ENCODE data around the gene CDK19. TPM values are rescaled to one million over a fixed set of nuclear protein-coding genes. Genes with fewer than 3 reads are reported as not detected.

CDK19 gene
- 5.7 and 18.1 TPM in 2 replicates for total RNA-seq (2014; rRNA removed; shearing (Covaris generic); ENCODE audit: low replicate concordance)

GRCh38 chr6:110815411-110816409, at the start of gene CDK19:
Gene CDK19, minus strand, starts transcription at chr6:110815469. Its CDS starts 333 bp downstream, at chr6:110815136.
- Histone ChIP-seq H3K27ac (ENCODE audit: low read length) (peak within 1 kb of the TSS; percentile 78), H3K79me2 (ENCODE audit: low read length) (peaks cover 7% of the 10 kb centered on the region; the same call in 1 of the 2 replicates), H3K9me3 (ENCODE audit: low read length) (no peaks in the 10 kb centered on the region), H3K9me2 (replicated peaks; ENCODE audit: insufficient read depth, low read length) (no peaks in the 10 kb centered on the region), H3K4me1 (ENCODE audit: low read length) (peaks cover 39% of the 10 kb centered on the region), H3K4me3 (ENCODE audit: low read length) (peak within 1 kb of the TSS; percentile 86), H3K27me3 (ENCODE audit: low read length) (no peaks in the 10 kb centered on the region), H4K20me1 (ENCODE audit: insufficient read depth, low read depth, low read length) (peaks cover 22% of the 10 kb centered on the region; the same call in 1 of the 2 replicates), H3K36me3 (ENCODE audit: insufficient read depth, low read length) (no peaks in the 10 kb centered on the region), H3K9ac (ENCODE audit: low read length) (peak within 1 kb of the TSS; percentile 84), H2AFZ (ENCODE audit: low read length) (peak within 1 kb of the TSS; percentile 93), H3K4me2 (ENCODE audit: low read depth, low read length, poor library complexity, severe bottlenecking) (peak within 1 kb of the TSS; percentile 71)
- peak; percentile 99 for DNase-seq

GRCh38 chr6:110864824-110865223, 49.6 kb upstream of the CDK19 start:
- Histone ChIP-seq H3K9ac (ENCODE audit: low read length) (no peak overlapping the region), H2AFZ (ENCODE audit: low read length) (no peak overlapping the region), H3K9me2 (replicated peaks; ENCODE audit: insufficient read depth, low read length) (no peaks in the 10 kb centered on the region), H4K20me1 (ENCODE audit: insufficient read depth, low read depth, low read length) (no peaks in the 10 kb centered on the region), H3K27ac (ENCODE audit: low read length) (no peak overlapping the region), H3K27me3 (ENCODE audit: low read length) (no peaks in the 10 kb centered on the region), H3K4me1 (ENCODE audit: low read length) (no peaks in the 10 kb centered on the region), H3K4me3 (ENCODE audit: low read length) (no peak overlapping the region), H3K36me3 (ENCODE audit: insufficient read depth, low read length) (no peaks in the 10 kb centered on the region), H3K4me2 (ENCODE audit: low read depth, low read length, poor library complexity, severe bottlenecking) (no peak overlapping the region), H3K9me3 (ENCODE audit: low read length) (no peaks in the 10 kb centered on the region), H3K79me2 (ENCODE audit: low read length) (no peaks in the 10 kb centered on the region)
- no peak for DNase-seq

- H4K20me1 ChIP-seq (ENCODE audit: insufficient read depth, low read depth, low read length) = no peaks in the 10 kb centered on the region
- H3K9me3 ChIP-seq (ENCODE audit: low read length) = no peaks in the 10 kb centered on the region
- H3K9ac ChIP-seq (ENCODE audit: low read length) = no peak overlapping the region
- H3K4me3 ChIP-seq (ENCODE audit: low read length) = no peak overlapping the region
- no peak for DNase-seq
- H3K27me3 ChIP-seq (ENCODE audit: low read length) = no peaks in the 10 kb centered on the region
- no peaks in the 10 kb centered on the region for H3K4me1 ChIP-seq (ENCODE audit: low read length)
- H3K27ac ChIP-seq (ENCODE audit: low read length) = no peak overlapping the region
- no peak overlapping the region for H2AFZ ChIP-seq (ENCODE audit: low read length)
- H3K36me3 ChIP-seq (ENCODE audit: insufficient read depth, low read length) = no peaks in the 10 kb centered on the region
- no peaks in the 10 kb centered on the region for H3K9me2 ChIP-seq (replicated peaks; ENCODE audit: insufficient read depth, low read length)
- H3K79me2 ChIP-seq (ENCODE audit: low read length) = no peaks in the 10 kb centered on the region
- no peak overlapping the region for H3K4me2 ChIP-seq (ENCODE audit: low read depth, low read length, poor library complexity, severe bottlenecking)
These were observed 44.1 kb upstream of the CDK19 start for GRCh38 chr6:110859335-110859792.

GRCh38 chr6:110858562-110859214, 43.4 kb upstream of the CDK19 start:
- no peak for DNase-seq
- no peak overlapping the region for H3K4me3 ChIP-seq (ENCODE audit: low read length)
- H3K4me2 ChIP-seq (ENCODE audit: low read depth, low read length, poor library complexity, severe bottlenecking) = no peak overlapping the region
- no peaks in the 10 kb centered on the region for H3K4me1 ChIP-seq (ENCODE audit: low read length)
- no peak overlapping the region for H3K27ac ChIP-seq (ENCODE audit: low read length)
- H3K9me3 ChIP-seq (ENCODE audit: low read length) = no peaks in the 10 kb centered on the region
- H3K9ac ChIP-seq (ENCODE audit: low read length) = no peak overlapping the region
- H3K79me2 ChIP-seq (ENCODE audit: low read length) = no peaks in the 10 kb centered on the region
- H3K27me3 ChIP-seq (ENCODE audit: low read length) = no peaks in the 10 kb centered on the region
- H4K20me1 ChIP-seq (ENCODE audit: insufficient read depth, low read depth, low read length) = no peaks in the 10 kb centered on the region
- no peak overlapping the region for H2AFZ ChIP-seq (ENCODE audit: low read length)
- H3K9me2 ChIP-seq (replicated peaks; ENCODE audit: insufficient read depth, low read length) = no peaks in the 10 kb centered on the region
- H3K36me3 ChIP-seq (ENCODE audit: insufficient read depth, low read length) = no peaks in the 10 kb centered on the region

GRCh38 chr6:110858016-110858415, 42.7 kb upstream of the CDK19 start:
- no peaks in the 10 kb centered on the region for H3K27me3 ChIP-seq (ENCODE audit: low read length)
- H3K4me1 ChIP-seq (ENCODE audit: low read length) = no peaks in the 10 kb centered on the region
- H4K20me1 ChIP-seq (ENCODE audit: insufficient read depth, low read depth, low read length) = no peaks in the 10 kb centered on the region
- H3K27ac ChIP-seq (ENCODE audit: low read length) = no peak overlapping the region
- no peaks in the 10 kb centered on the region for H3K9me2 ChIP-seq (replicated peaks; ENCODE audit: insufficient read depth, low read length)
- no peaks in the 10 kb centered on the region for H3K36me3 ChIP-seq (ENCODE audit: insufficient read depth, low read length)
- H3K4me2 ChIP-seq (ENCODE audit: low read depth, low read length, poor library complexity, severe bottlenecking) = no peak overlapping the region
- no peaks in the 10 kb centered on the region for H3K9me3 ChIP-seq (ENCODE audit: low read length)
- no peak overlapping the region for H2AFZ ChIP-seq (ENCODE audit: low read length)
- H3K9ac ChIP-seq (ENCODE audit: low read length) = no peak overlapping the region
- no peak for DNase-seq
- H3K4me3 ChIP-seq (ENCODE audit: low read length) = no peak overlapping the region
- no peaks in the 10 kb centered on the region for H3K79me2 ChIP-seq (ENCODE audit: low read length)

GRCh38 chr6:110856296-110856695, 41.0 kb upstream of the CDK19 start:
- Histone ChIP-seq H3K4me1 (ENCODE audit: low read length) (no peaks in the 10 kb centered on the region), H3K9me2 (replicated peaks; ENCODE audit: insufficient read depth, low read length) (no peaks in the 10 kb centered on the region), H4K20me1 (ENCODE audit: insufficient read depth, low read depth, low read length) (no peaks in the 10 kb centered on the region), H3K27me3 (ENCODE audit: low read length) (no peaks in the 10 kb centered on the region), H3K4me3 (ENCODE audit: low read length) (no peak overlapping the region), H3K27ac (ENCODE audit: low read length) (no peak overlapping the region), H3K4me2 (ENCODE audit: low read depth, low read length, poor library complexity, severe bottlenecking) (no peak overlapping the region), H3K79me2 (ENCODE audit: low read length) (no peaks in the 10 kb centered on the region), H3K9ac (ENCODE audit: low read length) (no peak overlapping the region), H3K9me3 (ENCODE audit: low read length) (no peaks in the 10 kb centered on the region), H3K36me3 (ENCODE audit: insufficient read depth, low read length) (no peaks in the 10 kb centered on the region), H2AFZ (ENCODE audit: low read length) (no peak overlapping the region)
- DNase-seq = no peak

GRCh38 chr6:110853754-110854477, 38.6 kb upstream of the CDK19 start:
- Histone ChIP-seq H3K27ac (ENCODE audit: low read length) (no peak overlapping the region), H2AFZ (ENCODE audit: low read length) (no peak overlapping the region), H3K4me2 (ENCODE audit: low read depth, low read length, poor library complexity, severe bottlenecking) (no peak overlapping the region)

More at GRCh38 chr6:110853754-110854477, 38.6 kb upstream of the CDK19 start:
- H3K4me3 ChIP-seq (ENCODE audit: low read length) = no peak overlapping the region
- H3K36me3 ChIP-seq (ENCODE audit: insufficient read depth, low read length) = no peaks in the 10 kb centered on the region
- H3K4me1 ChIP-seq (ENCODE audit: low read length) = no peaks in the 10 kb centered on the region
- no peaks in the 10 kb centered on the region for H3K79me2 ChIP-seq (ENCODE audit: low read length)
- DNase-seq = no peak
- H4K20me1 ChIP-seq (ENCODE audit: insufficient read depth, low read depth, low read length) = no peaks in the 10 kb centered on the region
- no peak overlapping the region for H3K9ac ChIP-seq (ENCODE audit: low read length)
- H3K9me2 ChIP-seq (replicated peaks; ENCODE audit: insufficient read depth, low read length) = no peaks in the 10 kb centered on the region
- no peaks in the 10 kb centered on the region for H3K27me3 ChIP-seq (ENCODE audit: low read length)
- H3K9me3 ChIP-seq (ENCODE audit: low read length) = no peaks in the 10 kb centered on the region
